Measurements from ENCODE around the gene HAS3.

Gene HAS3

DNA sequence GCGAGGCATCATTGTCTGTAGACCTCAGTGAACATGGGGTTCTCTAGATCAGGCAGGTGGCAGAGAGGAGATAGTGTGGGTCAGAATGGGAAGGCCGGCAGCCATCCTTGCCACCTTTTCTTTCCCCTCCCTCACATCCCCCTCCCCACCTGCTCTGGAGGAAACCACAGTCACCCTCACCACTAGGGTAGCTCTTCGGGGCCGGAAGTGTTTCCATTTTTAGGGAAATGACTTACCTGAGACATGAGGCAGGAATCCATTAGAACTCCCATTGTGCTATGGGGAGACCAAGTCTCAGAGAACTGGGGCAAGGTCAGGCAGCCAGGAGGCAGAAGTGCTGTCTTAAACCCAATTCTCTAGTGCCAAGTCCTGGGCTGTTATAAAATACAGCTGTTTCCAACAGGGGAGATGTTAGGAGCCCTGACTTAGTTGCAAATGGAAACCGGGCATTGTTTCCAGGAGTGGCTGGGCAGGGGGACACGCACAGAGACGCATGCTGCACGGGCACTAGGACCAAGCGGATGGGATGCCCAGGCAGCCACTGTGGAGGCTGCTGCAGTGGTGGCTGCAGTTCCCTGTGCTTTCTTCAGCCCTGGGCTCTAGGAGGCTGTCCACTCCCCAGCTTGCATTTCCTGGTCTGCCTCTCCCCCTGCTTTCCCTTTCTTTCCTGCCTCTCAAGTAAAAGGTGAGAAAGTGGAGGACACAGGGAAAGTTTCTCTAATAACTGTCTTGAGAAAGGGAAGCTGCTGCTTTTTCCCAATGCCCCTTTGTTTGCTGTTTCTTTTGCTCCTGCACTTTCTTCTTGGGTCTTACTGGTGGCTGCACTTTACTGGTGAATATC is 2.8 kb downstream of the HAS3 start:
- Mint-ChIP-seq H3K27ac (no peak overlapping the region), H3K36me3 (ENCODE audit: low read depth) (peaks cover 2% of the 10 kb centered on the region), H3K9me3 (no peaks in the 10 kb centered on the region), H3K27me3 (ENCODE audit: low read depth) (peaks cover 26% of the 10 kb centered on the region), H3K4me3 (no peak overlapping the region), H3K4me1 (ENCODE audit: low read depth) (peaks cover 10% of the 10 kb centered on the region)
- DNase-seq (ENCODE audit: low spot score) = no peak

DNA sequence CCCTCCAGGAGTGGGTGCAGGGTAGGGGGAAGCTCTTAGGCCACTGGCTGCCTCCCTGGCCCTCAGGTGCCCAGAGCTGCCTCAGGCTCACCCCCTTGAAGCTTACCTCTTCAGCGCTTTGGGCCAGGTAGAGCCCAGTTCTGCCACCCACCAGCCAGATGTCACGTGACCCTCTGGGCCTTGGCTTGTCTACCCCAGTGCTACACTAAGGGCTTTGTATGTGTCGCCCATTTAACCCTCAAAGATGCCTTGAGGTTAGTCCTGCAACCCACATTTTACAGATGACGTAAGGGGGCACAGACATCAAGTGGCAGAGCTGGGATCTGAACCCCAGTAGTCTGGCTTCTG is 3.4 kb downstream of the HAS3 start:
- Mint-ChIP-seq H3K27ac (no peak overlapping the region), H3K9me3 (no peaks in the 10 kb centered on the region), H3K36me3 (ENCODE audit: low read depth) (peaks cover 2% of the 10 kb centered on the region), H3K4me1 (ENCODE audit: low read depth) (peaks cover 10% of the 10 kb centered on the region), H3K4me3 (no peak overlapping the region), H3K27me3 (ENCODE audit: low read depth) (peaks cover 26% of the 10 kb centered on the region)
- no peak for DNase-seq (ENCODE audit: low spot score)

DNA sequence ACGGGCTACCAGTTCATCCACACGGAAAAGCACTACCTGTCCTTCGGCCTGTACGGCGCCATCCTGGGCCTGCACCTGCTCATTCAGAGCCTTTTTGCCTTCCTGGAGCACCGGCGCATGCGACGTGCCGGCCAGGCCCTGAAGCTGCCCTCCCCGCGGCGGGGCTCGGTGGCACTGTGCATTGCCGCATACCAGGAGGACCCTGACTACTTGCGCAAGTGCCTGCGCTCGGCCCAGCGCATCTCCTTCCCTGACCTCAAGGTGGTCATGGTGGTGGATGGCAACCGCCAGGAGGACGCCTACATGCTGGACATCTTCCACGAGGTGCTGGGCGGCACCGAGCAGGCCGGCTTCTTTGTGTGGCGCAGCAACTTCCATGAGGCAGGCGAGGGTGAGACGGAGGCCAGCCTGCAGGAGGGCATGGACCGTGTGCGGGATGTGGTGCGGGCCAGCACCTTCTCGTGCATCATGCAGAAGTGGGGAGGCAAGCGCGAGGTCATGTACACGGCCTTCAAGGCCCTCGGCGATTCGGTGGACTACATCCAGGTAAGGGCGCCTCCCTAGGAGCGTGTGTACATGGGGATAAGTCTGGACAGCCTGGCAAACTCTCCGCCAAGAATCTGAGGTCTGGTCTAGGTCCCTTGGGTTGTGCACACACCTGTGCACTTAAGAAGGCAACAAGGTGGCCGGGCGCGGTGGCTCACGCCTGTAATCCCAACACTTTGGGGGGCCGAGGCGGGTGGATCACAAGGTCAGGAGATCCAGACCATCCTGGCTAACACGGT is 4.2 kb downstream of the HAS3 start:
- Mint-ChIP-seq H3K4me1 (ENCODE audit: low read depth) (peaks cover 10% of the 10 kb centered on the region), H3K36me3 (ENCODE audit: low read depth) (peaks cover 2% of the 10 kb centered on the region), H3K4me3 (no peak overlapping the region), H3K9me3 (no peaks in the 10 kb centered on the region), H3K27ac (no peak overlapping the region), H3K27me3 (ENCODE audit: low read depth) (peaks cover 24% of the 10 kb centered on the region)
- no peak for DNase-seq (ENCODE audit: low spot score)

DNA sequence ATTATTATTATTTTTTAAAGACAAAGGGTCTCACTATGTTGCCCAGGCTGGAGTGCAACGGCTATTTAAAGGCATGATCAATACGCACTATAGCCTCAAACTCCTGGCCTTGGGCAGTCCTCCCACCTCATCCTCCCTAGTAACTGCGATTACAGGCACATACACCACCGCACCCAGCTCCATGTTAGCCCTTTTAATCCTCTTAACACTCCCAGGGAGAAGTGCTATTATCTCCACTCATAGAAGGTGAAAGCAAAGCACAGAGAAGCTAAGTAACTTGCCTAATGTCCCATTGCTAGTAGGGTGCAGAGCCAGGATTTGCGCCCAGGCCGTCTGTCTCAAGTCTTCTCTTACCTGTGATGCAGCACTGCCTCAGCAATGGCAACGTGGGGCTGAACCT is 5.0 kb downstream of the HAS3 start:
- Mint-ChIP-seq H3K36me3 (ENCODE audit: low read depth) (peaks cover 2% of the 10 kb centered on the region), H3K9me3 (no peaks in the 10 kb centered on the region), H3K4me3 (no peak overlapping the region), H3K27ac (no peak overlapping the region), H3K4me1 (ENCODE audit: low read depth) (peaks cover 7% of the 10 kb centered on the region), H3K27me3 (ENCODE audit: low read depth) (peaks cover 19% of the 10 kb centered on the region)
- no peak for DNase-seq (ENCODE audit: low spot score)

DNA sequence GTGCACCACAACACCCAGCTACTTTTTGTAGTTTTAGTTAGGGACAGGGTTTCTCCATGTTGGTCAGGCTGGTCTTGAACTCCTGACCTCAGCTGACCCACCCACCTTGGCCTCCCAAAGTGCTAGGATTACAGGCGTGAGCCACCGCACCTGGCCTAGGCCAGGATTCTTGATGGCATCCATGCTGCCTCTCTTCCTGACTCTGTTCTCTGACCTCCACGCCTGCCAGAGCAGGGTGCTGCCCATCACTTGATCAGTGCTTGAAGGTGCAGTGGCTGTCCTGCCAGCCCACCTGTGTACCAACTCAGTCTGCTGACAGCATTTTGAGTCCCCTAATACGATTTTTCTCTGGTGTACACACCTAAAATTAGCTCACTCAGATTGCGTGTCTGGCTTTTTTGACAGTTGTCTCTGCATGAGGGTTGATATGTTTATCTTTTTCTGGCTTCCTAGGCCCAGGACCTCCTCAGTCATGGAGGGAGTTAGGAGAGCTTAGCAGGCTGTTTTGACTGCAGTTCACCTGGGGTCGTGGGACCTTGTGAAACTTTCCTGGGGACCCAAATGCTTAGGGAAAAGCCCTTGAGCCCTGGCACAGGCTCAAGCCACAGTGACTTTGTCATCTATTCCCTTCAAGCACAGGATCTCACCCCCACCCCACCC is 5.9 kb downstream of the HAS3 start:
- peaks cover 2% of the 10 kb centered on the region for H3K36me3 Mint-ChIP-seq (ENCODE audit: low read depth)
- peaks cover 15% of the 10 kb centered on the region for H3K27me3 Mint-ChIP-seq (ENCODE audit: low read depth)
- no peak overlapping the region for H3K27ac Mint-ChIP-seq
- no peaks in the 10 kb centered on the region for H3K9me3 Mint-ChIP-seq
- no peak overlapping the region for H3K4me3 Mint-ChIP-seq
- DNase-seq (ENCODE audit: low spot score) = no peak
- peaks cover 5% of the 10 kb centered on the region for H3K4me1 Mint-ChIP-seq (ENCODE audit: low read depth)

DNA sequence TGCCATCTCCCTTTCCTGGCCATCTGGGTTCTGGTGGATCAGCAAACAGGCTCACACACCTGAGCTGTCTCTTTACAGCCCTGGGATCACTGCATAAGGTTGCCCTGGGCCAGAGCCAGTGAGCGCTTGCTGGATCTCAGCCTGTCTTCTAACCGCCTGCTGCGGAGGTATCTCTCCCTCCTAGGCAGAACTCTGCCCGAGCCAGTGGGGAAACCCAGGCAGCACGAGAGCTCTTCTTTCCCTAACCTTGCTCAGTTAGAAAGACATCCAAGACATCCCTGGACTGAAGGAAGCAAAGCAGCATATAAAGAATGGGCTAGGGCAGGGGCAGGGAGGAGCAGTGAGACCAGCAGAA is 6.4 kb downstream of the HAS3 start:
- no peak overlapping the region for H3K4me3 Mint-ChIP-seq
- H3K9me3 Mint-ChIP-seq = no peaks in the 10 kb centered on the region
- no peak overlapping the region for H3K27ac Mint-ChIP-seq
- no peak for DNase-seq (ENCODE audit: low spot score)
- peaks cover 13% of the 10 kb centered on the region for H3K27me3 Mint-ChIP-seq (ENCODE audit: low read depth)
- H3K36me3 Mint-ChIP-seq (ENCODE audit: low read depth) = peaks cover 2% of the 10 kb centered on the region
- peaks cover 3% of the 10 kb centered on the region for H3K4me1 Mint-ChIP-seq (ENCODE audit: low read depth)

DNA sequence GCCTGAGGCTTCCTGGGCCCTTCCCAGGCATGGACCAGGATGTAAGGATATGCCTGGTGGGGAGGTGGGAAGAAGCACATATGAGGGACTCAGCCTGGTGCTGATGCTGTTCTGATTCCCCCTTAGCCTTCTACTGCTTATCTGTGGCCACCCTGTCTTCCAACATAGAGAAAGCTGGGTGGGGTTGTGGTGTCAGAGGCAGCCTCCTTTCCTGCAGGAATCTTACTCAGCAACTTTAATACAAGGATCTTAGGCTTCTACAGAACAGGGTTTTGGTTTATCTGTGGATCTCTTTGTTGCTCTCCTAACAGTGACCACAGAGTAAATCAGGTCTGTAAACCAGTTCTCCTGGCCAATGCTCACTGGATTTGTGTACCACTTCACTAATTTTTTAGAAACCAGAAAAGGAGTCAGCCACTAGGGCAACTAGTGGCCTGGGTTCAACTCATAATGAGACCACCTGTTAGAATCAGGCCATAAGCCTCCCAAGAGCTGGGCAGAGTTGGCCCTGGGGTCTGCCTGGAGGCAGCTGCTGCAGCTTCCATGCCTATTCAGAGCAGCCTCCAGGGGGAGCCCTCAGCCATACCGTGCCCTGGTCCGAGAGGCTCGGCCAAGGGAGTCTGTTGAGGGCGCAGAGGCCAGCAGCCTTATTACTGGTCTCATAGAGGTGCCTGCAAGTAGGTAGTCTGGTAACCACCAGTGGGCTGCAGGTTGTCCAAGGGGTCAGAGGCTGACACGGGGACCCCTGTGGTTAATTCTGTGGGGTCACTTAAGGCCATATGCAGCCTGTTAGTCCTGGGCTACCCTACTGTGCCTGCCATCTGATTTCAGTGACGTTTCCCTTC is 7.1 kb downstream of the HAS3 start:
- Mint-ChIP-seq H3K4me3 (no peak overlapping the region), H3K4me1 (ENCODE audit: low read depth) (no peaks in the 10 kb centered on the region), H3K36me3 (ENCODE audit: low read depth) (peaks cover 2% of the 10 kb centered on the region), H3K9me3 (no peaks in the 10 kb centered on the region), H3K27me3 (ENCODE audit: low read depth) (peaks cover 8% of the 10 kb centered on the region), H3K27ac (no peak overlapping the region)
- DNase-seq (ENCODE audit: low spot score) = peak; percentile 34

DNA sequence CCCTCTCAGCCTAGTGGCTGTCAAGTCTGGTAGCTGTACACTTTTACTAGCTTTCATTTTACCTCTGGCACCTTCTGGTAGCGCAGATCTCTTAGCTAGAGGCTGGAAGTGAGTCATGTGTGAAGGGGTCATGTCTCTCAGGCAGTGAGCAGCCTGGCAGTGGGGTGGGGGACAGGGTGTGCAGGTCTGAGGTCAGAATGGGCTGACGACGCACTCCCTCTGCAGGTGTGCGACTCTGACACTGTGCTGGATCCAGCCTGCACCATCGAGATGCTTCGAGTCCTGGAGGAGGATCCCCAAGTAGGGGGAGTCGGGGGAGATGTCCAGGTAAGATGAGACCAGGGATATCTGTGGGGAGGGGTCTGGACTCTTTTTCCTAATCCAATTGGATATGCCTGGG is 7.8 kb downstream of the HAS3 start:
- peaks cover 5% of the 10 kb centered on the region for H3K36me3 Mint-ChIP-seq (ENCODE audit: low read depth)
- no peaks in the 10 kb centered on the region for H3K4me1 Mint-ChIP-seq (ENCODE audit: low read depth)
- H3K27ac Mint-ChIP-seq = no peak overlapping the region
- peaks cover 2% of the 10 kb centered on the region for H3K27me3 Mint-ChIP-seq (ENCODE audit: low read depth)
- DNase-seq (ENCODE audit: low spot score) = no peak
- no peaks in the 10 kb centered on the region for H3K9me3 Mint-ChIP-seq
- no peak overlapping the region for H3K4me3 Mint-ChIP-seq

DNA sequence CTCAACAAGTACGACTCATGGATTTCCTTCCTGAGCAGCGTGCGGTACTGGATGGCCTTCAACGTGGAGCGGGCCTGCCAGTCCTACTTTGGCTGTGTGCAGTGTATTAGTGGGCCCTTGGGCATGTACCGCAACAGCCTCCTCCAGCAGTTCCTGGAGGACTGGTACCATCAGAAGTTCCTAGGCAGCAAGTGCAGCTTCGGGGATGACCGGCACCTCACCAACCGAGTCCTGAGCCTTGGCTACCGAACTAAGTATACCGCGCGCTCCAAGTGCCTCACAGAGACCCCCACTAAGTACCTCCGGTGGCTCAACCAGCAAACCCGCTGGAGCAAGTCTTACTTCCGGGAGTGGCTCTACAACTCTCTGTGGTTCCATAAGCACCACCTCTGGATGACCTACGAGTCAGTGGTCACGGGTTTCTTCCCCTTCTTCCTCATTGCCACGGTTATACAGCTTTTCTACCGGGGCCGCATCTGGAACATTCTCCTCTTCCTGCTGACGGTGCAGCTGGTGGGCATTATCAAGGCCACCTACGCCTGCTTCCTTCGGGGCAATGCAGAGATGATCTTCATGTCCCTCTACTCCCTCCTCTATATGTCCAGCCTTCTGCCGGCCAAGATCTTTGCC is 9.0 kb downstream of the HAS3 start:
- Mint-ChIP-seq H3K27ac (no peak overlapping the region), H3K9me3 (no peaks in the 10 kb centered on the region), H3K36me3 (ENCODE audit: low read depth) (peaks cover 16% of the 10 kb centered on the region), H3K4me3 (no peak overlapping the region), H3K4me1 (ENCODE audit: low read depth) (no peaks in the 10 kb centered on the region), H3K27me3 (ENCODE audit: low read depth) (no peaks in the 10 kb centered on the region)
- DNase-seq (ENCODE audit: low spot score) = no peak

DNA sequence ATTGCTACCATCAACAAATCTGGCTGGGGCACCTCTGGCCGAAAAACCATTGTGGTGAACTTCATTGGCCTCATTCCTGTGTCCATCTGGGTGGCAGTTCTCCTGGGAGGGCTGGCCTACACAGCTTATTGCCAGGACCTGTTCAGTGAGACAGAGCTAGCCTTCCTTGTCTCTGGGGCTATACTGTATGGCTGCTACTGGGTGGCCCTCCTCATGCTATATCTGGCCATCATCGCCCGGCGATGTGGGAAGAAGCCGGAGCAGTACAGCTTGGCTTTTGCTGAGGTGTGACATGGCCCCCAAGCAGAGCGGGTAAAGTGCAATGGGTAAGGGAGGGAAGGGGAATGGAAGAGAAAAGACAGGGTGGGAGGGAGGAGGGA is 9.5 kb downstream of the HAS3 start:
- H3K9me3 Mint-ChIP-seq = no peaks in the 10 kb centered on the region
- no peak overlapping the region for H3K27ac Mint-ChIP-seq
- peaks cover 16% of the 10 kb centered on the region for H3K36me3 Mint-ChIP-seq (ENCODE audit: low read depth)
- H3K27me3 Mint-ChIP-seq (ENCODE audit: low read depth) = no peaks in the 10 kb centered on the region
- DNase-seq (ENCODE audit: low spot score) = no peak
- no peak overlapping the region for H3K4me3 Mint-ChIP-seq
- H3K4me1 Mint-ChIP-seq (ENCODE audit: low read depth) = no peaks in the 10 kb centered on the region

DNA sequence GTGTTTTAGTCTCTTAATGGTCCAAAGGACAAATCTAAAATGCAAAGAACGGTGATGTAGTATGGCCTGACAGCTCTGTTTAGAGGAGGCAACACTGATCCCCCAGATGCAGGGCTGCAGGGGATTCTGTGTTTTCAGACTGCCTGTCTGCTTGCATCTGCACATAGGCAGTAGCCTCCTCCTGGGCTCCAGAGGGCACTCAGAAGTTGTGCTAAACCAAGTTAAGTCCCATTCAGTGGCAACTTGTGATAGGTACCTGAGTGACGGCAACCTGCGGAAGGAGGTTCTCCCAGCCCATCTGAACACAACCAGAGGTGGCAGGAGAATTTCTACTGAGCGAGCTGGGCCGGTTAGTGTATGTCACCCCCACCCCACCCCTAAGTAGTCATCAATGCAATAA is 9.9 kb downstream of the HAS3 start:
- H3K27me3 Mint-ChIP-seq (ENCODE audit: low read depth) = no peaks in the 10 kb centered on the region
- H3K27ac Mint-ChIP-seq = no peak overlapping the region
- H3K4me3 Mint-ChIP-seq = no peak overlapping the region
- H3K36me3 Mint-ChIP-seq (ENCODE audit: low read depth) = peaks cover 17% of the 10 kb centered on the region
- DNase-seq (ENCODE audit: low spot score) = no peak
- H3K9me3 Mint-ChIP-seq = no peaks in the 10 kb centered on the region
- H3K4me1 Mint-ChIP-seq (ENCODE audit: low read depth) = no peaks in the 10 kb centered on the region

DNA sequence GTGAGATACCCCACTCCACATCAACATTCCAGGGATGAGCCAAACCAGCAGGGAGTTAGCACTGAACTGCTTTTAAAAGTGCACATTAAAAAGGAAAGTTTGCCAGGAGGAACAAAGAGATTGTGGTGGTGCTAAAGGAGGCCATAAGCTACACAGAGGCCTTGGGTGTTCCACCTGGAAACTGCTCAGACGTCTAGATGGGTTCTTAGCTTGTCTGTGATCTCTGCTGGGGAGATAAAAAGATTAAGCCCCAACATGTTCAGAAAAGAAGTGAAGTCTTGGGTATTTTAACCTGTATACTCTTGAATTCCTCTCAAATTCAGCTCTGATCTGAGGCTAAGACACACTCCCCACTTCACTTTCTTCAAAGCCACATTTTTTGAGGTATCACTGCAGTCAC is 10.4 kb downstream of the HAS3 start:
- H3K4me1 Mint-ChIP-seq (ENCODE audit: low read depth) = no peaks in the 10 kb centered on the region
- no peak overlapping the region for H3K4me3 Mint-ChIP-seq
- no peaks in the 10 kb centered on the region for H3K27me3 Mint-ChIP-seq (ENCODE audit: low read depth)
- no peak overlapping the region for H3K27ac Mint-ChIP-seq
- no peaks in the 10 kb centered on the region for H3K9me3 Mint-ChIP-seq
- H3K36me3 Mint-ChIP-seq (ENCODE audit: low read depth) = peaks cover 22% of the 10 kb centered on the region
- DNase-seq (ENCODE audit: low spot score) = no peak

DNA sequence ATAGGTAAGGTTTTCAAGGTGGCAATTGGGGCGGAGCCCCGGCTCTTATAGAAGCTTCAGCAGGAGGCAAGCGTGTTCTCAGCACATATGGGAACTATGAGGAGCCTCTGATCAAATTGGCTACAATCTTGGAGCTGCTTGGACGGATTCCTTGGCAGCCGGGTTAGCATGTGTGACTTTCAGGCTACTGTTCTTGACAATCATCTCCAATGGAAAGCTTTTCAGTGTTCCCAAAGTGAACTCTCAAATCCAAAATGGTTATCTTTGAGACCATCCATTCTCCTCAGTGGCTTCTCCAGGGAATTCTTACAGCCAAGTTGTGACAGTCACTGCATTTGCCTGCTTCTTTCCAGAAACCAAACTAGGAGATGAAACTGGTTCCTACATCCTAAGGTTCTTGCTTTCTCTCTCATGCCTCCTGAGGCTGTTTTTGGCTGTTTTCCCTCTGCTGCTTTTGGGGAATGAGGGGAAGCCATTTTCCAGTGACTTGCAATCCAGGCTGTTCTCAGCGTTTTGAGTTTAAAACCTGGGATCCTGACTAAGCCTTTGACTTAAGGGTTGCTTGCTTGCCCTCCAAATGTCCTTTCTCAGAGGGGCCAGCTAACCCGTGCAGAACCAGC is 10.9 kb downstream of the HAS3 start:
- DNase-seq (ENCODE audit: low spot score) = no peak
- H3K9me3 Mint-ChIP-seq = no peaks in the 10 kb centered on the region
- H3K36me3 Mint-ChIP-seq (ENCODE audit: low read depth) = peaks cover 26% of the 10 kb centered on the region
- no peaks in the 10 kb centered on the region for H3K27me3 Mint-ChIP-seq (ENCODE audit: low read depth)
- no peak overlapping the region for H3K4me3 Mint-ChIP-seq
- no peaks in the 10 kb centered on the region for H3K4me1 Mint-ChIP-seq (ENCODE audit: low read depth)
- H3K27ac Mint-ChIP-seq = no peak overlapping the region
